GM12801 (cell line): Measurements from ENCODE around the gene EXOC7.

ENCODE experiments used
- TF ChIP-seq, protein P1 (sequence below): IDR thresholded peaks from one replicate; pipeline ENCODE4 v1.5.1; 2011; ENCODE audit warnings: control low read depth; ENCODE audit not compliant: insufficient read length; ENCODE audit errors: extremely low read depth

EXOC7 gene

DNA sequence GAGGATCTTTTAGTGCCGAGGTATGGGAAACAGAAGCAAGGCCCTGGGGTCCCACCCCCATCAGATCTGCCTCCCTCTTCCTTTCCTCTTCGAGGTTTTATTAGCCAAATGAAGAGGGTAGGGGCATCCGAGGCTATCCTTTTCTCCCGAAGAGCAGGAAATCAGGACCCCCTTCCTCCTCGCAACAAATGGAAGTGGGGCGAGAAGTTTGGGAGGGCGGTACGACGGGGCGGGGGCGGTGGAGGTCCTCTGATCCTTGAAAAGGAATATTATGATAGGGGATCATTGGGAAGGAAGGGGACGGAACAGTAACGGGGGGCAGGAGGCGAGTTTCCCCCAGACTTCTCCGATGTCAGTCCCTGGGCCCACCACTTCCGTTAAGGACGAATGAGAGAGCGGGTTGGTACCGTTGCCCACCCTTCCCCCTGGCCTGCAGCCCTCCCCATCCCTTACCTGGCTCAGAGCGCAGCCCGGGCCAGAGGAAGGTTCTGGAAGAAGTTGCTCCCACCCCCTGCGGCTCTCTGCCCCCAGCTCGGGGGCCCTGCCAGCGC lies 37.1 kb upstream of the EXOC7 start:
- TF ChIP-seq, protein P1, sequence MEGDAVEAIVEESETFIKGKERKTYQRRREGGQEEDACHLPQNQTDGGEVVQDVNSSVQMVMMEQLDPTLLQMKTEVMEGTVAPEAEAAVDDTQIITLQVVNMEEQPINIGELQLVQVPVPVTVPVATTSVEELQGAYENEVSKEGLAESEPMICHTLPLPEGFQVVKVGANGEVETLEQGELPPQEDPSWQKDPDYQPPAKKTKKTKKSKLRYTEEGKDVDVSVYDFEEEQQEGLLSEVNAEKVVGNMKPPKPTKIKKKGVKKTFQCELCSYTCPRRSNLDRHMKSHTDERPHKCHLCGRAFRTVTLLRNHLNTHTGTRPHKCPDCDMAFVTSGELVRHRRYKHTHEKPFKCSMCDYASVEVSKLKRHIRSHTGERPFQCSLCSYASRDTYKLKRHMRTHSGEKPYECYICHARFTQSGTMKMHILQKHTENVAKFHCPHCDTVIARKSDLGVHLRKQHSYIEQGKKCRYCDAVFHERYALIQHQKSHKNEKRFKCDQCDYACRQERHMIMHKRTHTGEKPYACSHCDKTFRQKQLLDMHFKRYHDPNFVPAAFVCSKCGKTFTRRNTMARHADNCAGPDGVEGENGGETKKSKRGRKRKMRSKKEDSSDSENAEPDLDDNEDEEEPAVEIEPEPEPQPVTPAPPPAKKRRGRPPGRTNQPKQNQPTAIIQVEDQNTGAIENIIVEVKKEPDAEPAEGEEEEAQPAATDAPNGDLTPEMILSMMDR: no peak

DNA sequence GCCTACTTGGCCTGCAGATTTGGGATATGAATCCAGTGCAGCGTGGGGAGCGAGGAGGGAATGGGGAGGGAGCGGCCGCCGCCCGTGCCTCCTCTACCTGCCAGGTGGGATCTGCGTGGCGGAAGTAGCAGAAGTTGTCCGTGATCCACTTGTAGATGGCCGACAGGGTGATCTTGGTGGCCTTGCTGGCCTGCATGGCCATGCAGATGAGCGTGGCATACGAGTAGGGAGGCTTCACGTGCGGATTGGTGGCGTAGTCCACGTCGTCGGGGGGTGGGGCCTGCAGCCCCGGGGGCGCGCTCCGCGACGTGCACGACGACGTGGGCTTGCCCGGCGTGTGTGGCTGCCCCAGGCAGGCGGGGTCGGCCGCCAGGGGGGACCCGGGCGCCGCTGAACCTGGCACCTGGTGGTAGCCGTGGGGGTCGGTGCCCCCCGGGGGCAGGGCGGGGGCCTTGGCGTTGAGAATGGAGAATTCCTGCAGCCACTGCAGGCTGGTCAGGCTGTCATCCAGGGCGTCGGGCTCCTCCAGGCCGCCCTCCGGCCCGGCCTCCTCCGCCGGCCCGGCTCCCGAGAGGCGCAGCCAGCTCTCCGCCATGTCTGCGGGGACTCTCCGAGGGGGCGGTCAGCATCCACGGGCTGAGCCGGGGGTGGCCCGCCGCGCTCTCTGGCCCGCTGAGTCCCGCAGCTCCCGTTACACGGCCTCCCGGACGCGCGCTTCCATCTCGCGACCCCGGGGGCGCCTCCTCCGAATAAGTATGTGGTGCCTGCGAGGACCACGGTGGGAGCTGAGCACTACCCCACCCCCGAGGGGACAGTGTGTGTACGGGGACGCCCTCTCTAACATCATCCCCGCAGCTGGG lies 36.4 kb upstream of the EXOC7 start:
- TF ChIP-seq, protein P1: no peak

DNA sequence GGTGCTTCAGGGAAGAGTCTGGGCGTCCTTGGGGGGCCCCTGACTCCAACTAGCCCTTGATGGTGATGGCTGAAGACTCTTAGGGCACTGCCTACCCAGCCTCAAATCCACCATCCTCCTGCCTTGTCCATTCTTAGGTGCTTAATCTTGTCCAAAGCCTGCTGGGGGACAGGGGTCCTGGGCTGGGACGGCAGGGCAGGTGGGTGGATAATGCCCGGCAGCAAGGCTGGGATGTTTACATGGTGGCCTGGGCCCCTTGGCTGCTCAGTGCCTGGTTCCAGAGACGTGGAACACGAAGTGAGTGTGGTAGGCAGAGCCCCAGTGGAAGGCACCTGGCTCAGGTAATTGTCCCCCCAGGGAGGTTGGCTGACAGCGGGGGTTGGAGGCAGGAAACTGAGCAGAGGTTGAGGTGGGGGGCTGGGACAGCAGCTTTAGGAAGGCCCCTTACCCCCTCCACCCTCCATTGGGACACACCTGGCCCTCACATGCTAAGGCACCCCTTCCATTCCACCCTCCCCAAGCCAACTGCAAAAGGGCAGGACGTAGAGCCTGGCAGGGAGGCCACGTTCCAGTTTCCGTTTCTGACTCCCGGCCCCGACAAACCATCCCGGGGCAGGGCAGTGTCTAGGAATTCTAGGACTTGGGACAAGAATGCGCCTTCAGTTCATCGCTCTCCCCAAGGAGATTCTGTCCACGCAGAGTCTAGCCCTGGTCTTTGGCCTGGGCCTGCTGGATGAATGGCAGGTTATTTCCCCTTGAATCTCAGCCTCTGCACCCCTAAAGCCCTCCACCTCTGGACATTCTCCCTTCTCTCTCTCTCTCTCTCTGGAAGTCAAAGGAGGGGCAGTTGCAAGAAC lies 35.5 kb upstream of the EXOC7 start:
- TF ChIP-seq, protein P1: no peak

DNA sequence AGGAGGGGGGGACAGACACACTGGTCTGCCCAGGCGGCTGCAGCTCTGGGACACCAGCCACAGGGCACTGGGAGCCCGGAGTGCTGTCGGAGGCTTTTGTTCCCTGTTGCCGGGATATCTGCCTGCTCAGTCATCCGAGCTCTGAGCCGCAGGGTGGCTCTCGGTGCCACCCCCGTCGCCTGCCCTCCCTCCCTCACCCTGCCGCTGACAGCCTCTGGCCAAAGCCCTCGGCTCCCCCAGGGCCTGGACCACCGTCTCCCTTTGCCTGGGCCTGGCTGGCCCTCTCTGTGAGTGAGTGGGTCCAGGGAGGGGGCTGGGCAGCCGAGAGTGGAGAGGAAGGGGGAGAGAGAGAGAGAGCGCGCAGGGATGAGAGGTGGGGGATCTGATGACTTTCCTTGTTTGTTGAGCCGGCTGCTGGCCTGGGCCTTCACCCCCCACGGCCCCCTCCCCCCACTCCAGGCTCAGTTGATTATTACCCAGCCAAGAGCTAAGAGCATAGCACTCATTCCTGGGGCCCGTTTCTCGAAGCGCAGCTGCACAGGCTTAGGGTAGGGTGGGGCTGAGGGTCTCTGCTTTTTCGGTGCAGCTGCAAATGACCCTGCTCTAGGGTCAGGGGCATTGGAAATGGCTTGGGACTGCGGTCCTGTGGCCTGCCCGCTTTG lies 34.8 kb upstream of the EXOC7 start:
- TF ChIP-seq, protein P1: no peak

DNA sequence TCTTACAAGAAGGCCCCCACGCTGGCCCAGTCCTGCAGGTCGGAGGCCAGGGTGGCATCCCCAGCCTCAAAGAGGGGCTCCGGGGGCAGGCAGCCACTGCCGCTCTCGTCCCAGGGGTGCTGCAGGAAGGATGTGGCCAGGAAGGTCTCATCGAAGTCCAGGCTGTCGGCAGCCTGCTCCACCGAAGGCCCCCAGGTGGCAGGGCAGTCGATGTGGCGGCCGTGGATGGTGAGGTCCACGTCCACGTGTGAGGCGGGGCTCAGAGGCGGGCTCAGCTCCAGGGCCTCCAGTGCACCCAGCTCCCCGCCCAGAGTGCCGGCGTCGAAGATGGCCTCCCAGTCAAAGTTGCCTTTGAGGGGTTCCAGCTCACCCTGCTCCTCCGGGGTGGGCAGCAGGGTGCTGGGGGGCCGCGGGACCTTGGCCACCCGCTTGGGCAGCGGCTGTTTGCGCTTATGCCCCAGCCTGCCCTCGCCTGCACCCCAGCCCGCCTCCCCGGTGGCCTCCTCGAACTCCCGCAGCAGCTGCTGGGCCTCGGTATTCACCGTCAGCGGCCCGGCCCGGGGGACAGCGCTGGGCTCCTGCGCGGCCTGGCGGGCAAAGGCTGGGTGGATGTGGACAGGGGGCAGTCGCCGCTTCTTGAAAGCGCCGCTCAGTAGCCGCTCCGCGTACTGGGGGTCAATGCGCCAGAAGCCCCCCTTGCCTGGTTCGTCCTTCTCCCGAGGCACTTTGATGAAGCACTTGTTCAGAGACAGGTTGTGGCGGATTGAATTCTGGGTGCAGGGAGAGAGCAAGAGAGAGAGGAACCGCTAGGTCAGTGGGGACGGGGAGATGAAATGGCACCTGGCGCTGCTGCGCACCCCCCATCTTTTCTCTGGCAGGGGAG lies 34.0 kb upstream of the EXOC7 start:
- TF ChIP-seq, protein P1: no peak

DNA sequence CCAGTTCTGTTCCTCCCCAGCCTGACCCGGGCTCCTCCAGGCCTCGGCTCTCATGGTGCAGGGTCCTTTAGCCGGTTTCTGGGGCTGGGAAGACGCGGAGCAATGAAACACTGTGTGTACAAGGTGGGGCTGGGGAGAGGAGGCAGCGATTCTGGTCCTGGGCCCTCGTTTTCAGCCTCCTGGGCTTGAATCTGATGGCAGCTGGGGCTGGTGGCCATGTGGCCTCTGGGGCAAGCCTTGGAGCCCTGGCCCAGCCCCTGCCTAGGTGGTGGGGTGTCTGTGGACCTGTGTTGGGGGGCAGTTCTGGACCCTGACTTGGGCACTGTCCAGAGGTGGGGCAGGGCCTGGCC lies 33.4 kb upstream of the EXOC7 start:
- TF ChIP-seq, protein P1: no peak
